Measurements from ENCODE around the gene SEZ6.

Gene SEZ6

GRCh38 chr17:28989028-28989427, 16.8 kb downstream of the SEZ6 start:
- TF ChIP-seq CTCF (IDR thresholded peaks at IDR 0.05) = no peak

GRCh38 chr17:28988475-28988874, 17.4 kb downstream of the SEZ6 start:
- TF ChIP-seq CTCF (IDR thresholded peaks at IDR 0.05) = no peak

GRCh38 chr17:28986714-28987655, 18.8 kb downstream of the SEZ6 start:
- TF ChIP-seq CTCF (IDR thresholded peaks at IDR 0.05) = no peak

GRCh38 chr17:28985950-28986713, 19.7 kb downstream of the SEZ6 start:
- TF ChIP-seq CTCF (IDR thresholded peaks at IDR 0.05) = no peak

GRCh38 chr17:28983286-28984230, 22.3 kb downstream of the SEZ6 start:
- no peak for TF ChIP-seq CTCF (IDR thresholded peaks at IDR 0.05)

- no peak for TF ChIP-seq CTCF (IDR thresholded peaks at IDR 0.05)
These were observed 23.6 kb downstream of the SEZ6 start for GRCh38 chr17:28982131-28982793.

Measured in LNCAP (cell line).